NCI-H1417 treated with DMSO at 0.1 percent for 48 hours (cell line): ENCODE measurements around the gene PLEKHO2.

Source experiments
- DNase-seq: peaks from one replicate; lab custom pipeline; 2025; lab: John Stamatoyannopoulos, UW

PLEKHO2 gene

GRCh38 chr15:64828985-64829384 is 12.7 kb upstream of the PLEKHO2 start:
- no peak for DNase-seq

- no peak for DNase-seq
Measured at GRCh38 chr15:64833690-64834089, 8.0 kb upstream of the PLEKHO2 start.

GRCh38 chr15:64836023-64836536 is 5.6 kb upstream of the PLEKHO2 start:
- no peak for DNase-seq

- DNase-seq, result no peak
Measured at GRCh38 chr15:64837502-64837901, 4.2 kb upstream of the PLEKHO2 start.

- no peak for DNase-seq
Measured at GRCh38 chr15:64841060-64841343, 713 bp upstream of the PLEKHO2 start.

- no peak for DNase-seq
Measured at GRCh38 chr15:64842096-64842939, 603 bp downstream of the PLEKHO2 start.

GRCh38 chr15:64842986-64843561 is 1.4 kb downstream of the PLEKHO2 start:
- no peak for DNase-seq

- no peak for DNase-seq
Measured at GRCh38 chr15:64843991-64844390, 2.3 kb downstream of the PLEKHO2 start.

- DNase-seq, result no peak
Measured at GRCh38 chr15:64844576-64845145, 2.9 kb downstream of the PLEKHO2 start.

- DNase-seq, result no peak
Measured at GRCh38 chr15:64845183-64845611, 3.5 kb downstream of the PLEKHO2 start.

GRCh38 chr15:64845831-64846595 is 4.3 kb downstream of the PLEKHO2 start:
- no peak for DNase-seq

GRCh38 chr15:64847016-64847415 is 5.3 kb downstream of the PLEKHO2 start:
- DNase-seq, result no peak

- no peak for DNase-seq
Measured at GRCh38 chr15:64847448-64847847, 5.7 kb downstream of the PLEKHO2 start.

GRCh38 chr15:64847876-64848716 is 6.4 kb downstream of the PLEKHO2 start:
- no peak for DNase-seq

- DNase-seq, result no peak
Measured at GRCh38 chr15:64850778-64851502, 9.2 kb downstream of the PLEKHO2 start.

- DNase-seq, result no peak
Measured at GRCh38 chr15:64851503-64851840, 9.8 kb downstream of the PLEKHO2 start.

- no peak for DNase-seq
Measured at GRCh38 chr15:64854041-64854440, 12.3 kb downstream of the PLEKHO2 start.

- DNase-seq, result no peak
Measured at GRCh38 chr15:64854526-64854925, 12.8 kb downstream of the PLEKHO2 start.

GRCh38 chr15:64855205-64855975 is 13.7 kb downstream of the PLEKHO2 start:
- no peak for DNase-seq

- DNase-seq, result no peak
Measured at GRCh38 chr15:64856429-64857145, 14.9 kb downstream of the PLEKHO2 start.
